GM21423 (cell line): ENCODE results near the gene CLMN.

ENCODE experiments used
- ATAC-seq: cut with Tn5 transposase; IDR thresholded peaks from one replicate; pipeline ENCODE4 v1.9.1; 2021; ENCODE audit warnings: mild to moderate bottlenecking, moderate library complexity; ENCODE audit not compliant: unreplicated experiment

Gene CLMN

GRCh38 chr14:95200404-95200803, 119.3 kb downstream of the CLMN start:
- ATAC-seq = no peak

- no peak for ATAC-seq
These were observed 120.3 kb downstream of the CLMN start for GRCh38 chr14:95199298-95199983.

GRCh38 chr14:95198320-95198719, 121.4 kb downstream of the CLMN start:
- no peak for ATAC-seq

GRCh38 chr14:95197551-95197950, 122.2 kb downstream of the CLMN start:
- ATAC-seq = no peak

GRCh38 chr14:95196826-95197545, 122.7 kb downstream of the CLMN start:
- no peak for ATAC-seq

GRCh38 chr14:95196268-95196667, 123.4 kb downstream of the CLMN start:
- no peak for ATAC-seq

GRCh38 chr14:95195031-95195430, 124.7 kb downstream of the CLMN start:
- ATAC-seq = no peak

GRCh38 chr14:95193081-95193480, 126.6 kb downstream of the CLMN start:
- no peak for ATAC-seq

GRCh38 chr14:95192311-95192710, 127.4 kb downstream of the CLMN start:
- no peak for ATAC-seq

GRCh38 chr14:95191445-95192199, 128.1 kb downstream of the CLMN start:
- no peak for ATAC-seq

- no peak for ATAC-seq
These were observed 128.9 kb downstream of the CLMN start for GRCh38 chr14:95190857-95191256.

- ATAC-seq = no peak
These were observed 129.3 kb downstream of the CLMN start for GRCh38 chr14:95190346-95190840.

GRCh38 chr14:95189367-95190132, 130.2 kb downstream of the CLMN start:
- ATAC-seq = no peak

- ATAC-seq = no peak
These were observed 131.3 kb downstream of the CLMN start for GRCh38 chr14:95188380-95188779.

- ATAC-seq = no peak
These were observed 133.8 kb downstream of the CLMN start for GRCh38 chr14:95185767-95186392.

GRCh38 chr14:95185033-95185766, 134.5 kb downstream of the CLMN start:
- ATAC-seq = no peak

- ATAC-seq = no peak
These were observed 135.3 kb downstream of the CLMN start for GRCh38 chr14:95184413-95184790.

GRCh38 chr14:95183532-95184412, 135.9 kb downstream of the CLMN start:
- no peak for ATAC-seq

- no peak for ATAC-seq
These were observed 136.6 kb downstream of the CLMN start for GRCh38 chr14:95183082-95183481.
